HepG2 (cell line): Measurements from ENCODE around the gene RIPOR3. TPM values are rescaled to one million over a fixed set of nuclear protein-coding genes. Genes with fewer than 3 reads are reported as not detected.

ENCODE experiments used
- TGIF2 ChIP-seq: IDR thresholded peaks from 2 replicates; pipeline ENCODE4 v1.6.1; 2016; ENCODE audit warnings: control low read depth, missing compliant biosample characterization
- ZFP36 ChIP-seq: fragments of 150-350 bp; IDR thresholded peaks from 2 replicates; pipeline ENCODE4 v1.6.1; 2018; ENCODE audit warnings: borderline replicate concordance, low read length, low read depth; ENCODE audit not compliant: partially characterized antibody
- ZNF446 ChIP-seq: sonication (generic); formaldehyde crosslinking; IDR thresholded peaks from 2 replicates; pipeline ENCODE4 v1.5.0; 2020; ENCODE audit warnings: mild to moderate bottlenecking, missing genetic modification reagents
- polyA plus RNA-seq, 8 experiments: library from polyadenylated mRNA; depleted of rRNA in 3 of 8; stranded (reverse) in 7 of 8; unstranded in 1 of 8; fragments of >200 nt; fragmentation: Illumina TruSeq in 4 of 8; extraction: Trizol in 4 of 8; gene quantifications; 2 replicates each; pipeline versions ENCODE4 v1.2.1 to v1.2.3, GENCODE V29; 2011 to 2016; ENCODE audit warnings: low read depth in 4 of 8, missing spikeins in 1 of 8, mixed read lengths in 1 of 8; ENCODE audit not compliant: insufficient read depth in 1 of 8
- total RNA-seq, 5 experiments: library from RNA; depleted of rRNA; stranded (reverse); fragments of >200 nt; fragmentation: Illumina TruSeq; extraction: Trizol; gene quantifications; 2 replicates each; pipeline ENCODE4 v1.2.3, GENCODE V29; 2016; ENCODE audit warnings: low read depth in 1 of 5
- TF ChIP-seq, protein P1 (sequence below): sonication (generic); formaldehyde crosslinking; IDR thresholded peaks from one replicate; pipeline ENCODE4 v1.5.1; 2020; ENCODE audit warnings: mild to moderate bottlenecking, missing genetic modification reagents; ENCODE audit errors: not compliant biosample characterization
- TF ChIP-seq, protein P2 (sequence below): sonication (generic); formaldehyde crosslinking; IDR thresholded peaks from 2 replicates; pipeline ENCODE4 v1.5.0; 2020; ENCODE audit warnings: missing genetic modification reagents

Gene RIPOR3
- total and polyA plus RNA-seq, 2 of the 13 experiments (the other 11 are each of a cell fraction or from before 2014, with no cell fraction given) = 0.18 TPM; not detected in 1

- TF ChIP-seq, protein P1, sequence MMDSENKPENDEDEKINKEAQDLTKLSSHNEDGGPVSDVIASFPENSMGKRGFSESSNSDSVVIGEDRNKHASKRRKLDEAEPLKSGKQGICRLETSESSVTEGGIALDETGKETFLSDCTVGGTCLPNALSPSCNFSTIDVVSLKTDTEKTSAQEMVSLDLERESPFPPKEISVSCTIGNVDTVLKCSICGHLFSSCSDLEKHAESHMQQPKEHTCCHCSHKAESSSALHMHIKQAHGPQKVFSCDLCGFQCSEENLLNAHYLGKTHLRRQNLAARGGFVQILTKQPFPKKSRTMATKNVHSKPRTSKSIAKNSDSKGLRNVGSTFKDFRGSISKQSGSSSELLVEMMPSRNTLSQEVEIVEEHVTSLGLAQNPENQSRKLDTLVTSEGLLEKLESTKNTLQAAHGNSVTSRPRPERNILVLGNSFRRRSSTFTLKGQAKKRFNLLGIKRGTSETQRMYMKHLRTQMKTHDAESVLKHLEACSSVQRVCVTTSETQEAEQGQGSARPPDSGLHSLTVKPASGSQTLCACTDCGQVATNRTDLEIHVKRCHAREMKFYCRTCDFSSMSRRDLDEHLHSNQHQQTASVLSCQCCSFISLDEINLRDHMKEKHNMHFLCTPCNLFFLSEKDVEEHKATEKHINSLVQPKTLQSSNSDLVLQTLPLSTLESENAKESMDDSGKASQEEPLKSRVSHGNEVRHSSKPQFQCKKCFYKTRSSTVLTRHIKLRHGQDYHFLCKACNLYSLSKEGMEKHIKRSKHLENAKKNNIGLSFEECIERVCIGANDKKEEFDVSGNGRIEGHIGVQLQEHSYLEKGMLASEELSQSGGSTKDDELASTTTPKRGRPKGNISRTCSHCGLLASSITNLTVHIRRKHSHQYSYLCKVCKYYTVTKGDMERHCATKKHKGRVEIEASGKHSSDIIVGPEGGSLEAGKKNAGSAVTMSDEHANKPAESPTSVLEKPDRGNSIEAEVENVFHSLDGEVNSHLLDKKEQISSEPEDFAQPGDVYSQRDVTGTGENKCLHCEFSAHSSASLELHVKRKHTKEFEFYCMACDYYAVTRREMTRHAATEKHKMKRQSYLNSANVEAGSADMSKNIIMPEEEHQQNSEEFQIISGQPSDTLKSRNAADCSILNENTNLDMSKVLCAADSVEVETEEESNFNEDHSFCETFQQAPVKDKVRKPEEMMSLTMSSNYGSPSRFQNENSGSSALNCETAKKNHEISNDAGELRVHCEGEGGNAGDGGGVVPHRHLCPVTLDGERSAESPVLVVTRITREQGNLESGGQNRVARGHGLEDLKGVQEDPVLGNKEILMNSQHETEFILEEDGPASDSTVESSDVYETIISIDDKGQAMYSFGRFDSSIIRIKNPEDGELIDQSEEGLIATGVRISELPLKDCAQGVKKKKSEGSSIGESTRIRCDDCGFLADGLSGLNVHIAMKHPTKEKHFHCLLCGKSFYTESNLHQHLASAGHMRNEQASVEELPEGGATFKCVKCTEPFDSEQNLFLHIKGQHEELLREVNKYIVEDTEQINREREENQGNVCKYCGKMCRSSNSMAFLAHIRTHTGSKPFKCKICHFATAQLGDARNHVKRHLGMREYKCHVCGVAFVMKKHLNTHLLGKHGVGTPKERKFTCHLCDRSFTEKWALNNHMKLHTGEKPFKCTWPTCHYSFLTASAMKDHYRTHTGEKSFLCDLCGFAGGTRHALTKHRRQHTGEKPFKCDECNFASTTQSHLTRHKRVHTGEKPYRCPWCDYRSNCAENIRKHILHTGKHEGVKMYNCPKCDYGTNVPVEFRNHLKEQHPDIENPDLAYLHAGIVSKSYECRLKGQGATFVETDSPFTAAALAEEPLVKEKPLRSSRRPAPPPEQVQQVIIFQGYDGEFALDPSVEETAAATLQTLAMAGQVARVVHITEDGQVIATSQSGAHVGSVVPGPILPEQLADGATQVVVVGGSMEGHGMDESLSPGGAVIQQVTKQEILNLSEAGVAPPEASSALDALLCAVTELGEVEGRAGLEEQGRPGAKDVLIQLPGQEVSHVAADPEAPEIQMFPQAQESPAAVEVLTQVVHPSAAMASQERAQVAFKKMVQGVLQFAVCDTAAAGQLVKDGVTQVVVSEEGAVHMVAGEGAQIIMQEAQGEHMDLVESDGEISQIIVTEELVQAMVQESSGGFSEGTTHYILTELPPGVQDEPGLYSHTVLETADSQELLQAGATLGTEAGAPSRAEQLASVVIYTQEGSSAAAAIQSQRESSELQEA = no peak
- no peak for TF ChIP-seq ZFP36
- no peak for TF ChIP-seq ZNF446
- TF ChIP-seq, protein P2, sequence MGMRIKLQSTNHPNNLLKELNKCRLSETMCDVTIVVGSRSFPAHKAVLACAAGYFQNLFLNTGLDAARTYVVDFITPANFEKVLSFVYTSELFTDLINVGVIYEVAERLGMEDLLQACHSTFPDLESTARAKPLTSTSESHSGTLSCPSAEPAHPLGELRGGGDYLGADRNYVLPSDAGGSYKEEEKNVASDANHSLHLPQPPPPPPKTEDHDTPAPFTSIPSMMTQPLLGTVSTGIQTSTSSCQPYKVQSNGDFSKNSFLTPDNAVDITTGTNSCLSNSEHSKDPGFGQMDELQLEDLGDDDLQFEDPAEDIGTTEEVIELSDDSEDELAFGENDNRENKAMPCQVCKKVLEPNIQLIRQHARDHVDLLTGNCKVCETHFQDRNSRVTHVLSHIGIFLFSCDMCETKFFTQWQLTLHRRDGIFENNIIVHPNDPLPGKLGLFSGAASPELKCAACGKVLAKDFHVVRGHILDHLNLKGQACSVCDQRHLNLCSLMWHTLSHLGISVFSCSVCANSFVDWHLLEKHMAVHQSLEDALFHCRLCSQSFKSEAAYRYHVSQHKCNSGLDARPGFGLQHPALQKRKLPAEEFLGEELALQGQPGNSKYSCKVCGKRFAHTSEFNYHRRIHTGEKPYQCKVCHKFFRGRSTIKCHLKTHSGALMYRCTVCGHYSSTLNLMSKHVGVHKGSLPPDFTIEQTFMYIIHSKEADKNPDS (CRISPR knock-in tag) = no peak
- no peak for TF ChIP-seq TGIF2 (CRISPR knock-in tag)
These were observed 148.0 kb downstream of the RIPOR3 start (continued) for GRCh38 chr20:50543326-50543725.
